PC-9 (cell line): ENCODE measurements around the gene ZNF597.

Experiments
- EZH2 ChIP-seq: fragments of 200-600 bp; sonication (generic); IDR thresholded peaks from 2 replicates; pipeline ENCODE4 v1.8.0; 2017; ENCODE audit warnings: antibody characterized with exemption, low read depth
- TF ChIP-seq, protein P1 (sequence below): fragments of 200-600 bp; sonication (generic); conservative IDR thresholded peaks from 2 replicates; pipeline ENCODE4 v1.6.1; 2017; ENCODE audit warnings: mixed run types, antibody characterized with exemption, mild to moderate bottlenecking, moderate library complexity

DNA sequence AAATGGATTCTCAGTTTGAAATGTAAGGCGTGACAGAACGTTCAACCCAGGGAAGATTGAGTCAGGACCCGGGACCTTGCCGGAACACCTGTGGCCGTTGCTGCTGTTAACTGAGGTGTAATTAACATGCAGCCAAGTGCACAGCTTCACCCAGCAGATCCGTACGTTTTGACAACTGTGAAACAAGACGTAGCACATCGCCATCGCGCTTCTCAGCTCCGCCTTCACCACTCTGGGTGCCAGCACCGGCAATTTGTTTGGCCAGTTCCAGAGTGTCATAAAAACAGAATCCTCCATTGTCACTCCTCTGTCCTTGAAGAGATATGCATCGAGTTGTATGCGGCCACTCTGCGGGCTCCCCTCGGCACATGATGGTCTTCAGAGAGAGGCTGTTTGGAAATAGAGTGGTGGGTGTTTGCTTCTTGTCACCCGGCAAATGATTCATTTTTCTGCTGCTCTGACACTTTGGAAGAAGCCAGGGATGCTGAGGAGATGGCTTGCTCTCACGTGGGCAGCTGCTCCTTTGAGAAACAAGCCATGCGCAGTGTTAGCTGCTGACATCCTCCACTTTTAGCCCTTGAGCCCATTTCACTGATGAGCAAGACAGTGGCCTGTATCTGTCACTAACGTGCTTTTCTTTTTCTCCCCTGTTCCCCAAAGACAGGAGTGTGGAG, 22.7 kb upstream of the ZNF597 start:
- TF ChIP-seq, protein P1, sequence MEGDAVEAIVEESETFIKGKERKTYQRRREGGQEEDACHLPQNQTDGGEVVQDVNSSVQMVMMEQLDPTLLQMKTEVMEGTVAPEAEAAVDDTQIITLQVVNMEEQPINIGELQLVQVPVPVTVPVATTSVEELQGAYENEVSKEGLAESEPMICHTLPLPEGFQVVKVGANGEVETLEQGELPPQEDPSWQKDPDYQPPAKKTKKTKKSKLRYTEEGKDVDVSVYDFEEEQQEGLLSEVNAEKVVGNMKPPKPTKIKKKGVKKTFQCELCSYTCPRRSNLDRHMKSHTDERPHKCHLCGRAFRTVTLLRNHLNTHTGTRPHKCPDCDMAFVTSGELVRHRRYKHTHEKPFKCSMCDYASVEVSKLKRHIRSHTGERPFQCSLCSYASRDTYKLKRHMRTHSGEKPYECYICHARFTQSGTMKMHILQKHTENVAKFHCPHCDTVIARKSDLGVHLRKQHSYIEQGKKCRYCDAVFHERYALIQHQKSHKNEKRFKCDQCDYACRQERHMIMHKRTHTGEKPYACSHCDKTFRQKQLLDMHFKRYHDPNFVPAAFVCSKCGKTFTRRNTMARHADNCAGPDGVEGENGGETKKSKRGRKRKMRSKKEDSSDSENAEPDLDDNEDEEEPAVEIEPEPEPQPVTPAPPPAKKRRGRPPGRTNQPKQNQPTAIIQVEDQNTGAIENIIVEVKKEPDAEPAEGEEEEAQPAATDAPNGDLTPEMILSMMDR: no peak
- no peak for TF ChIP-seq EZH2
